NOMO-1 treated with DMSO at 0.1 percent for 48 hours (cell line): ENCODE results near the gene ARHGAP31.
"Not testable (repeated sequence)": the region's sequence is repeated elsewhere in the genome, so short reads cannot be mapped to it uniquely, and the experiment has no call there.

Experiments
- DNase-seq: peaks from one replicate; lab custom pipeline; 2025; ENCODE audit not compliant: unreplicated experiment; lab: John Stamatoyannopoulos, UW

The ARHGAP31 gene

GRCh38 chr3:119293871-119294695 lies at the start of gene ARHGAP31:
Gene ARHGAP31 (plus strand): TSS chr3:119294383. CDS start chr3:119294905, 522 bp downstream.
- peak; percentile 58 for DNase-seq

- DNase-seq = no peak
Measured at GRCh38 chr3:119245778-119246177, 48.4 kb upstream of the ARHGAP31 start.

GRCh38 chr3:119255214-119255613 lies 39.0 kb upstream of the ARHGAP31 start:
- DNase-seq = no peak

GRCh38 chr3:119257111-119257510 lies 37.1 kb upstream of the ARHGAP31 start:
- no peak for DNase-seq

GRCh38 chr3:119257654-119258410 lies 36.4 kb upstream of the ARHGAP31 start:
- peak; percentile 74 for DNase-seq

- DNase-seq = peak; percentile 84
Measured at GRCh38 chr3:119258915-119259314, 35.3 kb upstream of the ARHGAP31 start.

GRCh38 chr3:119259821-119260220 lies 34.4 kb upstream of the ARHGAP31 start:
- no peak for DNase-seq

GRCh38 chr3:119261055-119261454 lies 33.1 kb upstream of the ARHGAP31 start:
- no peak for DNase-seq

- DNase-seq = not testable (repeated sequence)
Measured at GRCh38 chr3:119270212-119270611, 24.0 kb upstream of the ARHGAP31 start.

- DNase-seq = no peak
Measured at GRCh38 chr3:119276680-119277079, 17.5 kb upstream of the ARHGAP31 start.

GRCh38 chr3:119279101-119279554 lies 15.1 kb upstream of the ARHGAP31 start:
- no peak for DNase-seq

GRCh38 chr3:119279584-119280243 lies 14.5 kb upstream of the ARHGAP31 start:
- DNase-seq = no peak

GRCh38 chr3:119288669-119289403 lies 5.3 kb upstream of the ARHGAP31 start:
- DNase-seq = no peak

- DNase-seq = peak; percentile 48
Measured at GRCh38 chr3:119289404-119289770, 4.8 kb upstream of the ARHGAP31 start.

GRCh38 chr3:119290613-119291012 lies 3.6 kb upstream of the ARHGAP31 start:
- no peak for DNase-seq

GRCh38 chr3:119291062-119291700 lies 3.0 kb upstream of the ARHGAP31 start:
- no peak for DNase-seq

- no peak for DNase-seq
Measured at GRCh38 chr3:119292666-119293065, 1.5 kb upstream of the ARHGAP31 start.

GRCh38 chr3:119293105-119293870 lies 895 bp upstream of the ARHGAP31 start:
- no peak for DNase-seq
